ENCODE results near the gene ZSWIM5.
"Not testable (repeated sequence)": the region's sequence is repeated elsewhere in the genome, so short reads cannot be mapped to it uniquely, and the experiment has no call there.

The ZSWIM5 gene

DNA sequence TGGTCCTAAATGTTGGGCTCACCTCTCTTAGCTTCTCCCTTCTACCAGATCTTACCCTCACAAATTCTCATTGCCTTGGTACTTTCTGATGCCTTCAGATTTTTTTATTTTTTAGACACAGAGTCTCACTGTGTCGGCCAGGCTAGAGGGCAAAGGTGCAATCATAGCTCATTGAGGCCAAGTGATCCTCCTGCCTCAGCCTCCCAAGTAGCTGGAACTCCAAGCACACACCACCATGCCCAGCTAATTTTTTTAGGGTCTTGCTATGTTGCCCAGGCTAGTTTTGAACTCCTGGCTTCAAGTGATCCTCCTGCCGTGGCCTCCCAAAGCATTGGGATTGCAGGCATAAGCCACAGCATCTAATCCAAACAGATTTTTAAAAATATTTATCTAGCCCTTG is 69.4 kb downstream of the ZSWIM5 start:
- DNase-seq = no peak

- no peak for DNase-seq
Observed at GRCh38 chr1:45135316-45135715, 71.1 kb downstream of the ZSWIM5 start.

DNA sequence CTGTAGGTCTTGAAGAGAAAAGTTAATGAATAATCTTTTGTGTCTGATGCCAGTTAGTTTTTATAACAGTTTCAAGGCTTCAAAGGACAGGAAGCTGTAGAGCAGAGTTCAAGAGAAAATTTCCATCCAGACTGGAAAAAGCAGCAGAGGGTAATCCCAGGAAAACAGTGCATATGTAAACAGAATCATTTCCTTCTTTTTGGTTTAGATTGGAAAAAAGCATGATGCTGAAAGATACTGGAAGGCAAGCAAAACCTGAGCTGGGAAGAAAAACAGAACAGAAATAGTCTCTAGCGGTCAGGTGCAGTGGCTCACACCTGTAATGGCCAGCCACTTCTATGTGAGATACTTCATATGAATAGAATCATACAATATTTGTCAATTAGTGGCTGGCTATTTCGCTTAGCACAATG is 71.9 kb downstream of the ZSWIM5 start:
- DNase-seq = no peak

DNA sequence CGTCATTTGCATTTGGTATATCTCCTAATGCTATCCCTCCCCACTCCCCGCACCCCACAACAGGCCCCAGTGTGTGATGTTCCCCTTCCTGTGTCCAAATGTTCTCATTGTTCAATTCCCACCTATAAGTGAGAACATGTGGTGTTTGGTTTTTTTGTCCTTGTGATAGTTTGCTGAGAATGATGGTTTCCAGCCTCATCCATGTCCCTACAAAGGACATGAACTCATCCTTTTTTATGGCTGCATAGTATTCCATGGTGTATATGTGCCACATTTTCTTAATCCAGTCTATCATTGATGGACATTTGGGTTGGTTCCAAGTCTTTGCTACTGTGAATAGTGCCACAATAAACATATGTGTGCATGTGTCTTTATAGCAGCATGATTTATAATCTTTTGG is 73.7 kb downstream of the ZSWIM5 start:
- DNase-seq = not testable (repeated sequence)

GRCh38 chr1:45123358-45123757 is 83.0 kb downstream of the ZSWIM5 start:
- no peak for DNase-seq

- no peak for DNase-seq
Observed at GRCh38 chr1:45122724-45123123, 83.7 kb downstream of the ZSWIM5 start.

- DNase-seq = no peak
Observed at GRCh38 chr1:45117766-45118165, 88.6 kb downstream of the ZSWIM5 start.

GRCh38 chr1:45116820-45117219 is 89.6 kb downstream of the ZSWIM5 start:
- DNase-seq = no peak

DNA sequence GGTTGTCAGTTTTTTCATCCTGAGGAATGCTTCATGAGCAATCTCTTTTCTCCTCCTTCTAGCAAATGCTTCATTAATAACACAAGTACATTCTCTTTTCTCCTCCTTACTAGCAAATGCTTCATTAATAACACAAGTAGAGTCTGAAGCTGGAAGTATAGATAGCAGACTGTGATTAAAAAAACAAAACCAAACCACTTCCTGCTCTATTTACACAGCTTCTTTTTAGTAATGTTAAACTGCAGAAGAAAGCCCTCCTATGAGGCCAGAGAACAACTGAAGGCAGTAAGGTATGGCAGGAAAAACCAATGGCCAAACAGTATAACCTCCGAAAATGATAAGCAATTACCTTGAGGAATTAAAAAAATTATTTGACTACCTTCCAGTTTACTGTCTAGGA is 90.1 kb downstream of the ZSWIM5 start:
- DNase-seq = no peak

DNA sequence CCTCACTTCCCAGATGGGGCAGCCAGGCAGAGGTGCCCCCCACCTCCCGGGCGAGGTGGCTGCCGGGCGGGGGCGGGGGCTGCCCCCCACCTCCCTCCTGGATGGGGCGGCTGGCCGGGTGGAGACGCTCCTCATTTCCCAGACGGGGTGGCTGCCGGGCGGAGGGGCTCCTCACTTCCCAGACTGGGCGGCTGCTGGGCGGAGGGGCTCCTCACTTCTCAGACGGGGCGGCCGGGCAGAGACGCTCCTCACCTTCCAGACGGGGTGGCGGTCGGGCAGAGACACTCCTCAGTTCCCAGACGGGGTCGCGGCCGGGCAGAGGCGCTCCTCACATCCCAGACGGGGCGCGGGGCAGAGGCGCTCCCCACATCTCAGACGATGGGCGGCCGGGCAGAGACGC is 91.2 kb downstream of the ZSWIM5 start:
- not testable (repeated sequence) for DNase-seq

GRCh38 chr1:45112661-45113060 is 93.7 kb downstream of the ZSWIM5 start:
- no peak for DNase-seq

DNA sequence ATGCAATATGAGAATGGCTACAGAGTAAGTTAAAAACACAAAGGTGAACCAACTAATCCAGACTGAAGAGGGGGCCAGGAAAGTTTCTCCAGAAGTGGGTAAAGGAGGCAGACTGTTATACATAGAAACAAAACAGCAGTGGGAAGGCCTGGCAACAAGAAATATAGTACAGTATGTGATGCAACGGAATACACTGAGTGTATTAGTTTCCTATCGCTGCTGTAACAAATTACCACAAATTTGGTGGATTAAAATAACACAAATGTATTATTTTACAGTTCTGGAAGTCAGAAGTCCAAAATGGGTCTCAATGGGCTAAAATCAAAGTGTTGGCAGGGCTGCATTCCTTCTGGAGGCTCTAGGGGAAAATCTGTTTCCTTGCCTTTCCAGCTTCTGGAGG is 95.2 kb downstream of the ZSWIM5 start:
- DNase-seq = no peak

- no peak for DNase-seq
Observed at GRCh38 chr1:45107782-45108181, 98.6 kb downstream of the ZSWIM5 start.

DNA sequence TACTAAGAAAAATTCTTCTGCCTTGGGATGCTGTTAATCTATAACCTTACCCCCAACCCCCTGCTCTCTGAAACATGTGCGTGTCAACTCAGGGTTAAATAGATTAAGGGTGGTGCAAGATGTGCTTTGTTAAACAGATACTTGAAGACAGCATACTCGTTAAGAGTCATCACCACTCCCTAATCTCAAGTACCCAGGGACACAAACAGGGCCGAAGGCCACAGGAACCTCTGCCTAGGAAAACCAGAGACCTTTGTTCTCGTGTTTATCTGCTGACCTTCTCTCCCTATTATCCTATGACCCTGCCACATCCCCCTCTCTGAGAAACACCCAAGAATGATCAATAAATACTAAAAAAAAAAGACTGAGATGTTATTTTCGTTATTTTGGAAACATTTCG is 99.5 kb downstream of the ZSWIM5 start:
- not testable (repeated sequence) for DNase-seq

GRCh38 chr1:45106156-45106545 is 100.3 kb downstream of the ZSWIM5 start:
- DNase-seq = not testable (repeated sequence)

GRCh38 chr1:45105486-45106155 is 100.8 kb downstream of the ZSWIM5 start:
- DNase-seq = not testable (repeated sequence)

DNA sequence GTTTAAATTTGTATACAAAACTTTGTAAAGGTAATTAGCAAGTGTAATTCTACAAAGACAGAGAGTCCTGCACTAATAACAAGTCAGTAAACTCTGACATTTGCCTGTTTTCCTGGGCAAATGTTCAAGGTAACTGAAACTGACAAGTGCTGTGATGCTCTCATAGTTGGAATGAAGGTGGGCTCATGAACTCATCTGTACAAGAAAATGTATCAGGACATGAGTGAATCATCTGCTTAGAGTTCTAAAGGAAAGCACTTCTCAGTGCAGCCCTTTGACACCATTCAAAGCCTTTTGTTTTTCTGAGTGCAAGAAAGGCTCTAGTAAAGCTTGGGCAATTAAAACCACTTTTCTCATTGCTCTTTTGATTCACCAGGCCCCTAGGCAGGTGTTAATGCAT is 102.9 kb downstream of the ZSWIM5 start:
- no peak for DNase-seq

GRCh38 chr1:45101947-45102346 is 104.5 kb downstream of the ZSWIM5 start:
- no peak for DNase-seq

DNA sequence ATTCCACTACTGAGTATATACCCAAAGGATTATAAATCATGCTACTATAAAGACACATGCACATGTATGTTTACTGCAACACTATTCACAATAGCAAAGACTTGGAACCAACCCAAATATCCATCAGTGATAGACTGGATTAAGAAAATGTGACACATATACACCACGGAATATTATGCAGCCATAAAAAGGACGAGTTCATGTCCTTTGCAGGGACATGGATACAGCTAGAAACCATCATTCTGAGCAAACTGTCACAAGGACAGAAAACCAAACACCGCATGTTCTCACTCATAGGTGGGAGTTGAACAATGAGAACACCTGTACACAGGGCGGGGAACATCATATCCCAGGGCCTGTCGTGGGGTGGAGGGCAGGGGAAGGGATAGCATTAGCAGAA is 104.9 kb downstream of the ZSWIM5 start:
- not testable (repeated sequence) for DNase-seq

DNA sequence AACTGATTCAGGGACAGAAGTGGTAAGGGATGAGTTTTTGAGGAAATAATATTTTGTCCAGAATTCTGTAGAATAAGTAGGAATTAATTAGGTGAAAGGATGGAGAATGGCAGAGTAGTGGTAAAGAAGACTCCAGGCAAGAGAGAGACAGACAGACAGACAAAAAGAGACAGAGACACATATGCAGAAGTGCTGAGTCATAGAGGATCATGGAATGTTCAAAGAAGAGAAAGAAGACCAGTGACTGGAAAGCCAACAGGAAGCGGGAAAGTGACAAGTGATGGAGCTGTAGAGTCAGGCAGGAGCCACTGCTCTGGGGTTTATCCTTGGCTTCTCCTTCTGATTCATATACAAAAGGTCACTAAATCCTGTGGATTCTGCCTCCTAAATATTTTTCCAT is 108.5 kb downstream of the ZSWIM5 start:
- no peak for DNase-seq

DNA sequence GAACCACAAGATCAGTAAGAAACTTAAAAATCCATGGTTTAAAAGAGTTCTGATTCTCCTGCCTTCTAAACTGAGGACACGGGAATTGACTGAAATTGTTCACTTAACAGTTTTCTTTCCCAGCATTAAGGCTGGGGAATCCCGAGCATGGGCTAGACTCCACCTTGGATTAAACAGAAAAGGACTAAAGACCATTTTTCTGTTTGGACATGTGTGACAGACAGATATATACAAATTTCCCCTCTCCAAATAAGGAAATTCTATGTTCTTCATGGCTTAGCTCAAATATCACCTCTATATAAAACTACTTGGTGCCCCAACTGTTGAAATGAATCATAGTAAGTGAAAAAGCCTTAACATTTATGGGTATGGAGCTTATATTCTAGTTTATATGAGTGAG is 109.3 kb downstream of the ZSWIM5 start:
- DNase-seq = no peak

GRCh38 chr1:45095450-45095849 is 111.0 kb downstream of the ZSWIM5 start:
- DNase-seq = no peak

GRCh38 chr1:45094371-45094770 is 112.0 kb downstream of the ZSWIM5 start:
- DNase-seq = not testable (repeated sequence)

- DNase-seq = no peak
Observed at GRCh38 chr1:45093334-45093733, 113.1 kb downstream of the ZSWIM5 start.

DNA sequence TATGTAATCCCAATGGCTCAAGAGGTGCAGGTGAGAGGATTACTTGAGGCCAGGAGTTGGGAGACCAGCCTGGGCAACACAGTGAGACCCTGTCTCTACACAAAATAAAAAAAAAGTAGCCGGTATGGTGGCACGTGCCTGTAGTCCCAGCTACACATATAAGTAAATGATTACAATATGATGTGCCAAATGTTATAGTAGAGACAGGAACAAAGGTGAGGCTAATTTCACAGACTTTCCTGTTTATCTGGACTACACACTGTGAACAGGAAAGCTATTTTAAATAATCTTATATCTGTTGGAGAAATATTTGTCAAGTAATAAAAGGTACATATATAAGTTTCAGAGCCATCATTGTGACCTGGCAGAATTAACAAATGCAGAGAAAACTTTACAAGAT is 116.7 kb downstream of the ZSWIM5 start:
- no peak for DNase-seq

DNA sequence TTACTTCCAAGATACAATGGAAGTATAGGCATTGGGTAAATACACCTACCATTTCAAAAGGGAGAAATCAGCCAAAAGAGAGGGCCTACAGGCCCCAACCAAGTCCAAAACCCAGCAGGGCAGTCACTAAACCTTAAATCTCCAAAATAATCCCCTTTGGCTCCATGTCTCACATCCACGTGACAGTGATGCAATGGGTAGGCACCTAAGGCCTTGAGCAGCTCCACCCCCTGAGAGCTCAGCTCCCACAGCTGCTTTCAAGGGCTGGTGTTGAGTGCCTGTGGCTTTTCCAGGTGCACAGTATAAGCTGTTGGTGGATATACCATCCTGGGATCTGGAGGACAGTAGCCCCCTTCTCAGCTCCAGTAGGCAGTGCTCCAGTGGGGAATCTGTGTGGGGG is 121.8 kb downstream of the ZSWIM5 start:
- no peak for DNase-seq

Measured in stimulated activated naive CD4-positive, alpha-beta T cell treated with Interleukin-2 at 50 U/mL for 16 hours (primary cell).